Activated B cell treated with CpG ODN at 0.5 μM for 24 hours (primary cell): ENCODE data around the gene RPS24. TPM values are rescaled to one million over a fixed set of nuclear protein-coding genes. Genes with fewer than 3 reads are reported as not detected.

ENCODE experiments used
- ATAC-seq: fragments of 200-7000 bp; cut with Tn5 transposase; one replicate; pipeline ENCODE4 v1.10.0; 2021; ENCODE audit warnings: low read depth, mild to moderate bottlenecking, moderate library complexity
- CTCF ChIA-PET: fragments of 350-600 bp; sonication (Branson Sonifier 250); formaldehyde crosslinking; loops from one replicate; lab custom pipeline; 2021; ENCODE audit warnings: antibody characterized with exemption; lab: Charles Lee
- POLR2A ChIA-PET: fragments of 350-600 bp; sonication (Branson Sonifier 250); formaldehyde crosslinking; loops from one replicate; lab custom pipeline; 2021; ENCODE audit warnings: antibody characterized with exemption; lab: Charles Lee
- DNase-seq: peaks from one replicate; pipeline ENCODE4 v3.0.0; 2022
- H3K27ac Mint-ChIP-seq: one replicate; pipeline ENCODE4 v1.8.0; 2020; ENCODE audit warnings: mixed read lengths
- H3K27me3 Mint-ChIP-seq: one replicate; pipeline ENCODE4 v1.8.0; 2021; ENCODE audit warnings: mixed read lengths
- H3K36me3 Mint-ChIP-seq: one replicate; pipeline ENCODE4 v1.8.0; 2021; ENCODE audit warnings: low read depth, mixed read lengths
- H3K4me1 Mint-ChIP-seq: one replicate; pipeline ENCODE4 v1.8.0; 2021; ENCODE audit warnings: mixed read lengths
- H3K4me3 Mint-ChIP-seq: one replicate; pipeline ENCODE4 v1.8.0; 2020; ENCODE audit warnings: mild to moderate bottlenecking, mixed read lengths
- H3K9me3 Mint-ChIP-seq: one replicate; pipeline ENCODE4 v1.8.0; 2020; ENCODE audit warnings: mixed read lengths
- CTCF ChIP-seq: fragments of 200-600 bp; IDR thresholded peaks from one replicate; pipeline ENCODE4 v1.8.0; 2022; ENCODE audit warnings: antibody characterized with exemption, mild to moderate bottlenecking
- intact Hi-C: fragments of 100-400 bp; cut with micrococcal nuclease; formaldehyde crosslinking; loops from one replicate; pipeline ENCODE4 v1.15.1; 2024
- total RNA-seq: library from RNA; stranded (reverse); gene quantifications from 2 replicates; pipeline ENCODE4 v1.2.3, GENCODE V29; 2022

Gene RPS24
- total RNA-seq, 1 donor from 2014 or later, result 2,004 TPM

DNA sequence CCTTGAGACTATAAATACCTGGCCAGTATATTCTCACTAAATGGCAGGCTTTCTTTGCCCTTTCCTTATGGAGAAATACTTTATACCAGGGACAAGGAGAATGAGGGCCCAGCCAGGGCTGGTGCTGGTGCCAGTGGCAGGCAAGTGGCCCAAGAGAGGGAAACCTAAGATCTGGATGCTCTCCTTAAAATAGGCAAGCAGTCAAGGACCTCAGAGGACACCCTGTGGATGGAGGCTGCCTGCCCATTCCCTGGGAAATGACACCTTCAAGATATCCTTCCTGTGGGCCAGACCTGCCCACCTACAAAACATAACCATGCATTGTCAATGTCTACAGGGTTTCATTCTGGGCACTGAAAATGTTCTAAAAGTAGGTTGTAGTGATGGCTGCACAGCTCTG lies 33.5 kb upstream of the RPS24 start:
- POLR2A ChIA-PET, result no interaction called here
- no peak overlapping the region for H3K27ac Mint-ChIP-seq
- DNase-seq, result no peak
- intact Hi-C loops, result no loop called here
- peaks cover 79% of the 10 kb centered on the region for H3K36me3 Mint-ChIP-seq
- H3K27me3 Mint-ChIP-seq, result no peaks in the 10 kb centered on the region
- TF ChIP-seq CTCF, result no peak
- CTCF ChIA-PET, result no interaction called here
- ATAC-seq, result no peak
- no peaks in the 10 kb centered on the region for H3K9me3 Mint-ChIP-seq
- H3K4me1 Mint-ChIP-seq, result no peaks in the 10 kb centered on the region
- H3K4me3 Mint-ChIP-seq, result no peak overlapping the region

- CTCF ChIA-PET, result no interaction called here
- intact Hi-C loops, result no loop called here
Observed at GRCh38 chr10:78000956-78001472, 32.6 kb upstream of the RPS24 start.

GRCh38 chr10:78002541-78003288 lies 30.9 kb upstream of the RPS24 start:
- intact Hi-C loops, result no loop called here

More at GRCh38 chr10:78000956-78001472, 32.6 kb upstream of the RPS24 start:
- no peak for TF ChIP-seq CTCF
- no peak for DNase-seq
- no peak overlapping the region for H3K27ac Mint-ChIP-seq
- POLR2A ChIA-PET, result no interaction called here
- H3K9me3 Mint-ChIP-seq, result no peaks in the 10 kb centered on the region
- ATAC-seq, result no peak
- H3K4me3 Mint-ChIP-seq, result no peak overlapping the region
- H3K36me3 Mint-ChIP-seq, result peaks cover 83% of the 10 kb centered on the region
- H3K27me3 Mint-ChIP-seq, result no peaks in the 10 kb centered on the region
- no peaks in the 10 kb centered on the region for H3K4me1 Mint-ChIP-seq

DNA sequence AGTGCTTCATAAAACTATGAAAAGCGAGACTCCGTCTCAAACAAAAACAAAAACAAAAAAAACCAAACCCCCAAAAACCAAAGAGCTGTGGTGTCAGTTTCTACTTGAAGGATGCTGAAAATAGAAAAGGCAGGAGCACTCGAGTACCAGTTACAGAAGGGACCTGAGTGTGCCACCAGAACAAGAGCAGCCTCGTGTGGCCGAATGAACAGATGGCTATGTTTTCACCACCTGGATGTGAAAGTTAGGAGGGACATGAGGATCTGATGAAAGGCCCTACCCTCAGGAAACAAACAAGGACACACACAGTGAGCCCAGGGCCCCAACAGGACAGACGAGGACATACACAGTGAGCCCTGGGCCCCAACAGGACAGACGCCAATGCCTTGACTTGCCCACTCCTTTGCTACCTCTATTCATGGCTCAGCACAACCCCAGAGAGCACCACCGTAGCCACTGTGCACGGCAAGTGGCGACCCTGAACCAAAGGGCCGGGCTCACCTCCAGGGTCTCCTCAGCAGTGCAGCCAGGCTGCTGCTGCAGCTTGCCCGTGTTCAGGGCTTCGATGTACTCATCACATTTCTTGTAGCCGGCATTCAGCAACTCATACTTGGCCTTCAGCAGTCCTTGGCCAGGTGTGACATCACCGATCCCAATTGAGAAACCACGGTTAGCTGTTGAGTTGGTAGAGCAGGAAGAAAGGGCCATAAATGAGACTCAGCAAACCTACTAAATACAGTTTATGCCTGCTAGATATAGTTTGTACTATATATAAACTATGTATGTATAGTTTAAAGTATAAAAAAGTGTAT lies 29.2 kb upstream of the RPS24 start:
- Mint-ChIP-seq H3K27me3 (no peaks in the 10 kb centered on the region), H3K9me3 (no peaks in the 10 kb centered on the region), H3K4me3 (no peak overlapping the region), H3K27ac (no peak overlapping the region), H3K36me3 (peaks cover 84% of the 10 kb centered on the region), H3K4me1 (no peaks in the 10 kb centered on the region)
- ChIA-PET CTCF (no interaction called here), POLR2A (no interaction called here)
- intact Hi-C loops, result no loop called here
- TF ChIP-seq CTCF, result no peak
- ATAC-seq (no peak), DNase-seq (no peak)

More at GRCh38 chr10:78002541-78003288, 30.9 kb upstream of the RPS24 start:
- peaks cover 85% of the 10 kb centered on the region for H3K36me3 Mint-ChIP-seq
- H3K4me1 Mint-ChIP-seq, result no peaks in the 10 kb centered on the region
- ATAC-seq (no peak), DNase-seq (no peak)
- H3K4me3 Mint-ChIP-seq, result no peak overlapping the region
- H3K9me3 Mint-ChIP-seq, result no peaks in the 10 kb centered on the region
- POLR2A ChIA-PET, result no interaction called here
- CTCF ChIA-PET, result no interaction called here
- TF ChIP-seq CTCF, result no peak
- no peak overlapping the region for H3K27ac Mint-ChIP-seq
- no peaks in the 10 kb centered on the region for H3K27me3 Mint-ChIP-seq

DNA sequence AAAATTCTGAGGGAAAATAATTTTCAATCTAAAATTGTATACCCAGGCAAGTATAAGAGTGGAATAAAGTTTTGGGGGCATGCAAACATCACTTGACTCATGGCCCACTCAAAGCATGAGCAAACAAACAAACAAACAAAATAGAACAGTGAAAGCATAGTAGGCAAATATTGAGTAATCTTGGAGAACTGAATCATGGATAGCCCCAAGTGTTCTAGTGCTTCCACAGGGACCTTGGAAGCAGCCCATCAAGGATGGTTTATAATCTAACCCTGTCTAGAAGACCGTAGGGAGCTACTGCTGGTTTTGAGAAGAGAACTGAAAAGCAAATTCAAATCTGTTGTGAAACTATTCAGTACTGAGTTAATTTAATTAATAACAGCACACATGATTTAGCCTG lies 26.5 kb upstream of the RPS24 start:
- H3K27me3 Mint-ChIP-seq, result no peaks in the 10 kb centered on the region
- no peak for ATAC-seq
- intact Hi-C loops, result no loop called here
- no peak overlapping the region for H3K27ac Mint-ChIP-seq
- DNase-seq, result no peak
- H3K9me3 Mint-ChIP-seq, result no peaks in the 10 kb centered on the region
- H3K4me3 Mint-ChIP-seq, result no peak overlapping the region
- no peak for TF ChIP-seq CTCF
- no peaks in the 10 kb centered on the region for H3K4me1 Mint-ChIP-seq
- CTCF ChIA-PET, result no interaction called here
- H3K36me3 Mint-ChIP-seq, result peaks cover 90% of the 10 kb centered on the region
- POLR2A ChIA-PET, result no interaction called here
